ENCODE data around the gene ZNF579. TPM values are rescaled to one million over a fixed set of nuclear protein-coding genes. Genes with fewer than 3 reads are reported as not detected.

Gene ZNF579
- total RNA-seq, 6 donors from 2014 or later, result 3.5 to 19.2 (median 8.4) TPM

- no peak for TF ChIP-seq CTCF (IDR thresholded peaks at IDR 0.05)
- no peak for TF ChIP-seq POLR2AphosphoS5 (IDR thresholded peaks at IDR 0.05)
- no peak for TF ChIP-seq EP300 (IDR thresholded peaks at IDR 0.05)
- no peak for TF ChIP-seq POLR2A (IDR thresholded peaks at IDR 0.05)
- no peak for DNase-seq
Observed at GRCh38 chr19:55621205-55621672, 40.6 kb upstream of the ZNF579 start.

GRCh38 chr19:55620410-55621204, 40.0 kb upstream of the ZNF579 start:
- TF ChIP-seq CTCF (IDR thresholded peaks at IDR 0.05) (no peak), POLR2AphosphoS5 (IDR thresholded peaks at IDR 0.05) (peak in 1 of 2 donors; percentile 42), POLR2A (IDR thresholded peaks at IDR 0.05) (peak in 1 of 4 donors; percentile 15), EP300 (IDR thresholded peaks at IDR 0.05) (no peak)
- ATAC-seq (ENCODE audit: low FRiP score in 2 of 2), result no peak
- H3K27me3 ChIP-seq, result no peaks in the 10 kb centered on the region
- peaks cover 11 to 41% (median 26%) of the 10 kb centered on the region in 4 donors for H3K36me3 ChIP-seq
- H3K4me1 ChIP-seq, result peaks cover 28 to 39% (median 31%) of the 10 kb centered on the region in 4 donors
- DNase-seq, result no peak
- WGBS, 2 donors, result 75 to 93% methylated on average over 12 of the region's 12 CpGs
- no peak overlapping the region for H3K4me3 ChIP-seq
- no peaks in the 10 kb centered on the region for H3K9me3 ChIP-seq
- H3K27ac ChIP-seq, result peak overlapping the region; percentile 5 to 66 (median 44)

More at GRCh38 chr19:55621205-55621672, 40.6 kb upstream of the ZNF579 start:
- ATAC-seq (ENCODE audit: low FRiP score in 2 of 2), result no peak
- Histone ChIP-seq H3K4me3 (no peak overlapping the region), H3K36me3 (peaks cover 5 to 35% (median 19%) of the 10 kb centered on the region in 4 donors), H3K27ac (peak overlapping the region; percentile 5 to 66 (median 44)), H3K4me1 (peaks cover 28 to 39% (median 31%) of the 10 kb centered on the region in 4 donors), H3K9me3 (no peaks in the 10 kb centered on the region), H3K27me3 (no peaks in the 10 kb centered on the region)
- WGBS, 2 donors, result 85 to 92% methylated on average over 5 to 9 of the region's 9 CpGs

DNA sequence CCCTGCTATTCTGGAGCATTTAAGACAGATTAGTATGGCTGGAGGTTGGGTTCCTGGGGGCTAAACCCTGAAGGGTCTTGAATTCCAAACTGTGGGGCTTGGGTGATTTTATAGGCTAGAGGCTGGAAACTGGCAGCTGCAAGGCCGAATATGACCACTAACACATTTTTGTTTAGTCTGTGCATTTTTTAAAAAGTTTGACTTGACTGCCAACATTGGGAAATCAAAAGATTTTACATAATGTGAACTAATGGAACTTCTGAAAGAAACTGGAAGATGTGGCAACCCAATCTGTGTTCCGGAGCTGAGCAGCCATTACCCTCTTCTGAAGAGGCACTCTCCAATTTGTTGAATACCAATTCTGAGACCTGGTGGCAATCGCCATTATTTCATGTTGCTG, 38.6 kb upstream of the ZNF579 start:
- DNase-seq, result no peak
- Histone ChIP-seq H3K4me1 (peaks cover 20 to 32% (median 26%) of the 10 kb centered on the region in 4 donors), H3K36me3 (peaks cover 16 to 55% (median 34%) of the 10 kb centered on the region in 4 donors), H3K27me3 (no peaks in the 10 kb centered on the region), H3K9me3 (no peaks in the 10 kb centered on the region), H3K4me3 (no peak overlapping the region), H3K27ac (peak overlapping the region; percentile 1 to 69 (median 54))
- ATAC-seq (ENCODE audit: low FRiP score in 2 of 2), result no peak
- TF ChIP-seq CTCF (IDR thresholded peaks at IDR 0.05) (peak in 2 of 6 experiments; percentile 10 to 13), POLR2A (IDR thresholded peaks at IDR 0.05) (no peak), POLR2AphosphoS5 (IDR thresholded peaks at IDR 0.05) (peak in 1 of 2 donors; percentile 16)
- 43 to 56% methylated on average over 3 of the region's 3 CpGs for WGBS, 2 donors

DNA sequence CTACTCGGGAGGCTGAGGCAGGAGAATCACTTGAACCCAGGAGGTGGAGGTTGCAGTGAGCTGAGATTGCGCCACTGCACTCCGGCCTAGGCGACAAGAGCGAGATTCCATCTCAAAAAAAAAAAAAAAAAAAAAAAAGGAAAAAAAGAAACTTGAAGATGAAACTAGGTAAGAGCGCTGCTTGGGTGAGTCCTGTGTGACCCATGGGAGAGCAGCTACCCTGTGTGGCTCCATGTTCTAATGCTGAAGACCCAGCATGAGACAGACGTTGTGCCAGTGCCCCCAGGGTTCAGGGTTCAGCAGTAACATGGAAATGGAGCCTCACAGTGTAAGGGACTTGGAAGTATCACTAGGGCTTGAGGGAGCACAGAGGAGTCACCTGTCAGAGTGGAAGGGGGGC, 37.8 kb upstream of the ZNF579 start:
- DNase-seq (no peak), ATAC-seq (ENCODE audit: low FRiP score in 2 of 2) (no peak)
- peaks cover 15 to 28% (median 24%) of the 10 kb centered on the region in 4 donors for H3K4me1 ChIP-seq
- H3K9me3 ChIP-seq, result no peaks in the 10 kb centered on the region
- WGBS, 2 donors, result 77 to 82% methylated on average over 6 to 7 of the region's 7 CpGs
- H3K27ac ChIP-seq, result peak overlapping the region; percentile 45 to 64 (median 48)
- H3K27me3 ChIP-seq, result no peaks in the 10 kb centered on the region
- peaks cover 16 to 63% (median 37%) of the 10 kb centered on the region in 4 donors for H3K36me3 ChIP-seq
- H3K4me3 ChIP-seq, result no peak overlapping the region
- no peak for TF ChIP-seq EP300 (IDR thresholded peaks at IDR 0.05)
- no peak for TF ChIP-seq CTCF (IDR thresholded peaks at IDR 0.05)
- no peak for TF ChIP-seq POLR2AphosphoS5 (IDR thresholded peaks at IDR 0.05)
- no peak for TF ChIP-seq POLR2A (IDR thresholded peaks at IDR 0.05)

Measured in upper lobe of left lung (tissue), 6 donors.